Mesendoderm (in vitro differentiated cells): ENCODE results near the gene PDGFRA.
"Not testable (repeated sequence)": the region's sequence is repeated elsewhere in the genome, so short reads cannot be mapped to it uniquely, and the experiment has no call there.

Source experiments
- DNase-seq: peaks from one replicate; pipeline ENCODE4 v3.0.0; 2013
- H2AK5ac ChIP-seq: 2 replicates; pipeline ENCODE4 v1.6.1; 2013; ENCODE audit warnings: low read length, inconsistent platforms
- H2BK120ac ChIP-seq: 2 replicates; pipeline ENCODE4 v1.6.1; 2013; ENCODE audit warnings: low read depth, mild to moderate bottlenecking, low read length, moderate library complexity, mixed read lengths
- H2BK15ac ChIP-seq: replicated peaks from 2 replicates; pipeline ENCODE4 v1.6.1; 2013; ENCODE audit warnings: low read depth, mild to moderate bottlenecking, moderate library complexity
- H2BK5ac ChIP-seq: 2 replicates; pipeline ENCODE4 v1.6.1; 2013; ENCODE audit warnings: low read length, inconsistent platforms
- H3K18ac ChIP-seq: 2 replicates; pipeline ENCODE4 v1.6.1; 2013; ENCODE audit warnings: mild to moderate bottlenecking, low read length, mixed read lengths
- H3K23ac ChIP-seq: one replicate; pipeline ENCODE4 v1.6.1; 2013; ENCODE audit warnings: low read length
- H3K27ac ChIP-seq: 2 replicates; pipeline ENCODE4 v1.5.1; 2013; ENCODE audit warnings: low read depth, mild to moderate bottlenecking, inconsistent platforms, low read length, moderate library complexity
- H3K27me3 ChIP-seq: 2 replicates; pipeline ENCODE4 v1.6.1; 2013; ENCODE audit warnings: low read length, control low read depth, mild to moderate bottlenecking, inconsistent platforms; ENCODE audit not compliant: insufficient read depth, poor library complexity
- H3K36me3 ChIP-seq: 2 replicates; pipeline ENCODE4 v1.6.1; 2013; ENCODE audit warnings: low read length, inconsistent platforms; ENCODE audit not compliant: control insufficient read depth, insufficient read depth
- H3K4ac ChIP-seq: one replicate; pipeline ENCODE4 v1.6.1; 2013; ENCODE audit warnings: low read depth, mild to moderate bottlenecking, low read length, moderate library complexity
- H3K4me1 ChIP-seq: 2 replicates; pipeline ENCODE4 v1.6.1; 2013; ENCODE audit warnings: low read depth, low read length, inconsistent platforms; ENCODE audit not compliant: control insufficient read depth
- H3K4me2 ChIP-seq: 2 replicates; pipeline ENCODE4 v1.6.1; 2013; ENCODE audit warnings: low read length
- H3K4me3 ChIP-seq: 2 replicates; pipeline ENCODE4 v1.5.1; 2013; ENCODE audit warnings: mild to moderate bottlenecking, low read length
- H3K56ac ChIP-seq: one replicate; pipeline ENCODE4 v1.6.1; 2013; ENCODE audit warnings: low read length
- H3K79me1 ChIP-seq: 2 replicates; pipeline ENCODE4 v1.6.1; 2013; ENCODE audit warnings: low read length, inconsistent platforms
- H3K79me2 ChIP-seq: 2 replicates; pipeline ENCODE4 v1.6.1; 2013; ENCODE audit warnings: mild to moderate bottlenecking, low read length; ENCODE audit not compliant: control insufficient read depth, insufficient read depth
- H3K9ac ChIP-seq: 2 replicates; pipeline ENCODE4 v1.6.1; 2013; ENCODE audit warnings: low read length, inconsistent platforms
- H4K5ac ChIP-seq: one replicate; pipeline ENCODE4 v1.6.1; 2013; ENCODE audit warnings: low read length
- H4K8ac ChIP-seq: one replicate; pipeline ENCODE4 v1.6.1; 2013; ENCODE audit warnings: low read depth, mild to moderate bottlenecking, control low read depth, low read length, moderate library complexity
- WGBS: extraction: QIAGEN DNeasy Blood & Tissue Kit; methylation state at CpG from one replicate; pipeline ENCODE4 v1.1.7; 2013; ENCODE audit warnings: low lambda C conversion rate, missing lambda C conversion rate; ENCODE audit not compliant: insufficient coverage; ENCODE audit errors: extremely low coverage; 5-methylcytosine and 5-hydroxymethylcytosine counted together

PDGFRA gene

DNA sequence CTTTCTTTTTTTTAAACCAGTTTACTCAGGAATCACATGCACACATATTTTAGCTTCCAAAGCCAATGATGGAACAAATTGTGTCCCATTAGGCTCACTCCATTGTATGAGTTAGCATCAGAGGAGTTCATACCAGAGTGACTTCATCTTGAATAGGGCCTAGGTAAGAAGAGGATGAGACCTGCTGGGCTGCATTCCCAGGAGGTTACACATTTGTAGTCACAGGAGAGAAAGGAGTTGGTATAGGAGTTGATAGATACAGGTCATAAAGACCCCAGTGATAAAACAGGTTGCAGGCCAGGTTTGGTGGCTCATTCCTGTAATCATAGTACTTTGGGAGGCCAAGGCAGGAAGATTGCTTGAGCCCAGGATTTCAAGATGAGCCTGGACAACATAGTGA, 9.3 kb downstream of the PDGFRA start:
- Histone ChIP-seq H3K27ac (no peak overlapping the region), H3K36me3 (no peaks in the 10 kb centered on the region), H3K4me1 (no peaks in the 10 kb centered on the region)

DNA sequence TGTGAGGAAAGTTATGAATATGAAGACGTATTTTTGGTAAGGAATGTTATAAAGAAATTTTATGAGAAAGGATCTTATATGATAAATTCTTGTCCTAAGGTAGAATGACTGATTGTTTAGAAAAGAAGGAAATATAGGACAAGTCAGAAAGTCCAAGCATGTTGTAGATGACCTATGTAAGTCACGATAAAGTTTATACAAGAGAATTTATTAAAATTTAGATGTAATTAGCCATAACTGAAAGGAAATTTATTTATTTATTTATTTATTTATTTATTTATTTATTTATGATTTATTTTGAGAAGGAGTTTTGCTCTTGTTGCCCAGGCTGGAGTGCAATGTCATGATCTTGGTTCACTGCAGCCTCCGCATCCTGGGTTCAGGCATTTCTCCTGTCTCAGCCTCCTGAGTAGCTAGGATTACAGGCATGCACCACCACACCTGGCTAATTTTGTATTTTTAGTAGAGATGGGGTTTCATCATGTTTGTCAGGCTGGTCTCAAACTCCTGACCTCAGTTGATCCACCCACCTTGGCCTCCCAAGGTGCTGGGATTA, 12.3 kb downstream of the PDGFRA start:
- peak; percentile 50 for DNase-seq
- H3K4me1 ChIP-seq, H2AK5ac ChIP-seq, H3K18ac ChIP-seq, H3K36me3 ChIP-seq, H3K27ac ChIP-seq, H2BK15ac ChIP-seq, H3K4ac ChIP-seq, H4K5ac ChIP-seq, H3K4me2 ChIP-seq, H3K9ac ChIP-seq, H3K4me3 ChIP-seq, H2BK120ac ChIP-seq, H4K8ac ChIP-seq, H3K56ac ChIP-seq, H2BK5ac ChIP-seq, H3K27me3 ChIP-seq, H3K79me2 ChIP-seq, H3K79me1 ChIP-seq, H3K23ac ChIP-seq: not testable (repeated sequence)
- WGBS = 97% methylated on average over 1 of the region's 3 CpGs

More for the DNA sequence above, 9.3 kb downstream of the PDGFRA start:
- H3K79me1 ChIP-seq = no peaks in the 10 kb centered on the region
- no peak overlapping the region for H2BK120ac ChIP-seq
- no peaks in the 10 kb centered on the region for H3K79me2 ChIP-seq
- H3K9ac ChIP-seq = no peak overlapping the region
- DNase-seq = no peak
- no peak overlapping the region for H3K4ac ChIP-seq
- H3K27me3 ChIP-seq = no peaks in the 10 kb centered on the region
- no peak overlapping the region for H2BK15ac ChIP-seq
- no peak overlapping the region for H4K8ac ChIP-seq
- no peak overlapping the region for H3K4me3 ChIP-seq
- no peak overlapping the region for H4K5ac ChIP-seq
- H3K4me2 ChIP-seq = no peak overlapping the region
- H2AK5ac ChIP-seq = no peak overlapping the region
- no peak overlapping the region for H3K23ac ChIP-seq
- no peak overlapping the region for H3K18ac ChIP-seq
- H3K56ac ChIP-seq = no peak overlapping the region
- no peak overlapping the region for H2BK5ac ChIP-seq

DNA sequence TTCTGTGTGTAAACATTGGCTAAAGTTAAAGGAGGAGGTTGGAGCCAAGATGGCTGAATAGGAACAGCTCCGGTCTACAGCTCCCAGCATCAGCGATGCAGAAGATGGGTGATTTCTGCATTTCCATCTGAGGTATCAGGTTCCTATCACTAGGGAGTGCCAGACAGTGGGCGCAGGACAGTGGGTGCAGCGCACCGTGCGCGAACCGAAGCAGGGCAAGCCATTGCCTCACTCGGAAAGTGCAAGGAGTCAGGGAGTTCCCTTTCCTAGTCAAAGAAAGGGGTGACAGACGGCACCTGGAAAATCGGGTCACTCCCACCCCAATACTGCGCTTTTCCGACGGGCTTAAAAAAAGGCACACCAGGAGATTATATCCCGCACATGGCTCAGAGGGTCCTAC, 14.4 kb downstream of the PDGFRA start:
- not testable (repeated sequence) for H2BK15ac ChIP-seq, H2BK120ac ChIP-seq, H3K79me1 ChIP-seq, H3K4me1 ChIP-seq, H3K9ac ChIP-seq, H4K8ac ChIP-seq, H3K18ac ChIP-seq, H3K4ac ChIP-seq, H3K79me2 ChIP-seq, H3K56ac ChIP-seq, DNase-seq, H3K23ac ChIP-seq, H2BK5ac ChIP-seq, H3K36me3 ChIP-seq, H3K27me3 ChIP-seq, H2AK5ac ChIP-seq, H3K4me3 ChIP-seq, H3K27ac ChIP-seq, H3K4me2 ChIP-seq, H4K5ac ChIP-seq
- WGBS = no CpG with 5 or more reads among the region's 15 CpGs

DNA sequence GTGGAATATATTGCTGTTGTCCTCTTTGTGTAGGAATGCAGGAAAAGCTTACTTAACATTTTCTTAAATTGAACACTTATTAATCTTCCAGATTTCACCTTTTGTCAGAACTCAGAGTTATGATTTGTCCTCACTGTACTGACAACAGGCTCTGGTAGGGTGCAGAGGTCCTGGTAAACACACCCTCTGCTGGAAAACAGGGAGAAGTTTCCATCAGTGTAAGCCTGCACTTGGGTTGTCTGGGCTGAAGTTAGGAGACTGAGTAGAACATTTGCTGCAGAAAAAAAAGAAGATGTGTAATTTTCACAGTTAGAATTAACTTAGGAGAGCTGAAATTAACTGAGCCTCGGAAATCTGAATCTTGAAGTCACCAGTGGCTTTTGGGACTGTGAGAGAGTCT, 23.2 kb downstream of the PDGFRA start:
- not testable (repeated sequence) for H3K27me3 ChIP-seq, H2BK5ac ChIP-seq, H2BK15ac ChIP-seq, H2AK5ac ChIP-seq, H3K27ac ChIP-seq, H4K5ac ChIP-seq, H3K79me1 ChIP-seq, H3K9ac ChIP-seq, H3K18ac ChIP-seq, H3K4ac ChIP-seq, H4K8ac ChIP-seq, H3K79me2 ChIP-seq, H3K23ac ChIP-seq, H3K4me1 ChIP-seq, H3K4me2 ChIP-seq, H3K4me3 ChIP-seq, H3K36me3 ChIP-seq, DNase-seq, H2BK120ac ChIP-seq, H3K56ac ChIP-seq
- WGBS = no CpG with 5 or more reads among the region's 1 CpG

DNA sequence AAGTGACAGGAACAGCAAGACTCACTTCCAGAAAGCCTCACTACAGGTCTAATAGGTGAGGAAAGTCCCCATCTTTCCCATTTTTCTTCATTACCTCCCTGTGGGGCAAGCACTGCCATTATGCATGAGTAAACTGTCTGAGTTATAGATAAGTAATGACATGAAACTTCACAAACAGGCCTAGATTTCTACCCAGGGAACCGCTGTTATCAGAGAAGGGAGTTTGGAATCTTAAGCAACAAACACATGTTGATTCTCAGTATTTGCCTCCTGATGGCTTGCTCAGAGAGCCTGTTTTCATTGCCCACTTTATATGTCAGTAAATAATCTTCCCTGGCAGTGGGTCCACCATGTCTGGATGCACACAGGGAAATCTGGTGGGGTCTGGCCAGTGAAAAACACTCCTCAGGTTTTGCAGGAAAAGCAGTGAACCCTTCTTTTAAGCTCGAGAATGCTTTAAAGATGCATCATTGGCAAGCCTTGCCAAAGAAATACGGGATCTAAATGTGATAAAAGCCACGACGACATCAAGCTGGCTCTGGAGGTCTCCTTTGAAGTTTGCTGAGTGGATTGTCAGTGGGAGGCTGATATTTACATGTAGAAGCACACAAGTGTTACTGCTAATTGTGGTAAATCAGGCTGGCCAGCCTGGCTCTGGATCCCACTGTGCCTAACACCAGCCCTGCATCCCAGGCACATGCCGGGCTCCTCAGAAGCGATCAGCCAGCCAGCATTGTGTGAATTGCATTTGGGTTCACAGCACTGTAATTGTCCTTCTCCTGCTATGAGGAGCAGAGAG, 25.2 kb downstream of the PDGFRA start:
- Histone ChIP-seq H3K4me2 (no peak overlapping the region), H3K18ac (no peak overlapping the region), H2AK5ac (no peak overlapping the region), H4K5ac (no peak overlapping the region), H3K56ac (no peak overlapping the region), H4K8ac (no peak overlapping the region), H3K9ac (no peak overlapping the region), H3K4me3 (no peak overlapping the region), H3K27ac (no peak overlapping the region), H2BK120ac (no peak overlapping the region), H3K23ac (no peak overlapping the region), H3K4ac (no peak overlapping the region), H3K36me3 (no peaks in the 10 kb centered on the region), H2BK15ac (no peak overlapping the region), H2BK5ac (no peak overlapping the region), H3K79me1 (no peaks in the 10 kb centered on the region), H3K79me2 (no peaks in the 10 kb centered on the region), H3K27me3 (no peaks in the 10 kb centered on the region), H3K4me1 (peaks cover 2% of the 10 kb centered on the region)
- DNase-seq = peak; percentile 86
- WGBS = no CpG with 5 or more reads among the region's 7 CpGs

DNA sequence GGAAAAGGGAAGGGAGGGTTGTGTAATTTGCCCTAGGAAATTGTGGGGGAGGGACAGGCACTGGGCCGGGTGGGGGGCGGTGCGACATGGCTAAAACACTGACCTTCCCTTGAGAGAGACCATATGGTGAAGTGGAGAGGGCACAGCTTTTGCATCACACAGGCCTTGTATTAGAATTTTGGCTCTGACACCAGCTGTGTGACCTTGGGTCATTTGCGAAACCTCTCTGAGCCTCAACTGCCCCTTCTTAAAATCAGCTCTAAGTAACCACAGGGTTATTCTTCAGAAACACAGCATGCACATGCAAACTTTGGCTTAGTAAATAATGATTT, 25.8 kb downstream of the PDGFRA start:
- Histone ChIP-seq H3K18ac (no peak overlapping the region), H3K4me3 (no peak overlapping the region), H2BK120ac (no peak overlapping the region), H3K23ac (no peak overlapping the region), H3K4me1 (peaks cover 2% of the 10 kb centered on the region), H4K5ac (no peak overlapping the region), H3K79me1 (no peaks in the 10 kb centered on the region), H3K56ac (no peak overlapping the region), H3K36me3 (no peaks in the 10 kb centered on the region), H2AK5ac (no peak overlapping the region), H3K27ac (peak overlapping the region; percentile 40), H3K79me2 (no peaks in the 10 kb centered on the region), H3K27me3 (no peaks in the 10 kb centered on the region), H3K4me2 (no peak overlapping the region), H3K4ac (no peak overlapping the region), H2BK15ac (no peak overlapping the region), H2BK5ac (no peak overlapping the region), H3K9ac (no peak overlapping the region), H4K8ac (no peak overlapping the region)
- DNase-seq = no peak
- no CpG with 5 or more reads among the region's 4 CpGs for whole genome bisulfite sequencing
